Measurements from ENCODE around the gene CABP4. TPM values are rescaled to one million over a fixed set of nuclear protein-coding genes. Genes with fewer than 3 reads are reported as not detected.
A peak's percentile ranks its signal among the peaks of the same experiment; 100 is the strongest.
"Not testable (repeated sequence)": the region's sequence is repeated elsewhere in the genome, so short reads cannot be mapped to it uniquely, and the experiment has no call there.

Gene CABP4
- total RNA-seq, 4 donors from 2014 or later: 0.65 to 4.6 (median 3.0) TPM

DNA sequence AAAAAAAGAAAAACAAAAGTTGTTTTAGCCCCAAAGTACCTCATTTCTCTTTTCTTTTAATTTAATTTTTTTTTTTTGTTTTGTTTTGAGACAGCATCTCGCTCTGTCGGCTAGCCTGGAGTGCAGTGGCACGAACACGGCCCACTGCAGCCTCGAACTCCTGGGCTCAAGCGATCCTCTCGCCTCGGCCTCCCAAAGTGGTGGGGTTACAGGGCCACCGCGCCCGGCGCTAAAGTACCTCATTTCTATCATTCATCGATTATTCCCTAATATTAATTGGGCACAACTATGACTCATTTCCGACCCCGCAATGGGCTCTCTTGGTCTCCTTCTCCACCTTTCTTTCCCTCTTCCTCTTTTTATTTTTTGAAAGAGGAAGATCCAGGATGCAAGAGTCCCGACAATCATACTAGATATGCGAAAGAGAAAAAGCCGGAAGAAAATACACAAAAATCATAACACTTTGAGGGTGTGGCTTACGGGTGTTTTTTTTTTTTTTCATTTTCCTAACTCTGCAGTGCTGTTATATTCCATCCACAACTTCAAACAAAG, 27.2 kb downstream of the CABP4 start:
- ATAC-seq (ENCODE audit: low FRiP score): no peak
- no peak for DNase-seq (ENCODE audit: low spot score)
- TF ChIP-seq, protein P1, sequence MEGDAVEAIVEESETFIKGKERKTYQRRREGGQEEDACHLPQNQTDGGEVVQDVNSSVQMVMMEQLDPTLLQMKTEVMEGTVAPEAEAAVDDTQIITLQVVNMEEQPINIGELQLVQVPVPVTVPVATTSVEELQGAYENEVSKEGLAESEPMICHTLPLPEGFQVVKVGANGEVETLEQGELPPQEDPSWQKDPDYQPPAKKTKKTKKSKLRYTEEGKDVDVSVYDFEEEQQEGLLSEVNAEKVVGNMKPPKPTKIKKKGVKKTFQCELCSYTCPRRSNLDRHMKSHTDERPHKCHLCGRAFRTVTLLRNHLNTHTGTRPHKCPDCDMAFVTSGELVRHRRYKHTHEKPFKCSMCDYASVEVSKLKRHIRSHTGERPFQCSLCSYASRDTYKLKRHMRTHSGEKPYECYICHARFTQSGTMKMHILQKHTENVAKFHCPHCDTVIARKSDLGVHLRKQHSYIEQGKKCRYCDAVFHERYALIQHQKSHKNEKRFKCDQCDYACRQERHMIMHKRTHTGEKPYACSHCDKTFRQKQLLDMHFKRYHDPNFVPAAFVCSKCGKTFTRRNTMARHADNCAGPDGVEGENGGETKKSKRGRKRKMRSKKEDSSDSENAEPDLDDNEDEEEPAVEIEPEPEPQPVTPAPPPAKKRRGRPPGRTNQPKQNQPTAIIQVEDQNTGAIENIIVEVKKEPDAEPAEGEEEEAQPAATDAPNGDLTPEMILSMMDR (IDR thresholded peaks at IDR 0.05): no peak

DNA sequence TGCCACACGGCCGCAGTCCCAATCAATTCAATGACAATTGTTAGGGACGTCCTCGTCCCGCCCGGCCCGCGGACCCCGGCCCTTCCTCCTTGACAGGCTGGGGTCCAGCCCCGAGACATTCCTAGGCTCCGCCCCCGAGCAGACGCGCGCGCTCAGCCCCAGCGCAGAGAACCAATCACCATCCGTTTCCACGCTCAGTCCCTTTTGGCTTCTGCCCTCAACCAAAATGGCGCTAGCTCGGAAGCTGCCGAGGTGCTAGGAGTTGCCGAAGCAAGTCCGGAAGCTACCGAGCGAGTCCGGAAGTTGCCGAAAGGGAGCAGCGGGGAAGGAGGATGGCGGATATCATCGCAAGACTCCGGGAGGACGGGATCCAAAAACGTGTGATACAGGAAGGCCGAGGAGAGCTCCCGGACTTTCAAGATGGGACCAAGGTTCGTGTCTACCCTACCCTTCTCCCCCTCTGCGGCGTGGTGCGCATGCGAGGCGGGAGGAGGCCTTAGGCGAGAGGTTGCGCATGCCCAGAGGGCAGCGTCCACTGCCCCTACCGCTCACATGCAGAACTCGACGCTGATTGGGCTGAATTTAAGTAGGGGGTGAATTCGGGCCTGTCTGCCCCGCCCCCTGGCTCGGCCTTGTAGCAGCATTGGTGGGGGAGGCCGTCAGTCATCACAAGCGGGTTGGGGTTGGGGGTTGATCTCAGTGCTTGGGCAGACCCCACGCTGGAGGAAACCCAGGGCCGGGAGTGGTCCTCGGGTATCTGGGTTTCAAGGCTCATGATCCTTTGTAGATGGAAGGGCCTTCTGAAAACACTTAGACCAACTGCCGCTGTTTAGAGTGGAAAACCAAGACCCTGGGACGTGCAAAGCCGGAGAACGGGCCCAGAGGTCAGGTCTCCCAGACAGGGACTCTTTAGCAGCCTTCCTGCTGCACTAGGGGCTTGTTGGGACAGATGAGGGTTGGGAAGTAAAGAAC, 28.0 kb downstream of the CABP4 start, which contains the start of gene AIP:
Gene AIP, plus strand, starts transcription at position 200 of the 972 bp plus-strand sequence. Its CDS starts 133 bp downstream, at position 333.
- TF ChIP-seq, protein P1 (IDR thresholded peaks at IDR 0.05): no peak
- peak; percentile 94 for DNase-seq (ENCODE audit: low spot score)
- ATAC-seq (ENCODE audit: low FRiP score): peak; percentile 99

DNA sequence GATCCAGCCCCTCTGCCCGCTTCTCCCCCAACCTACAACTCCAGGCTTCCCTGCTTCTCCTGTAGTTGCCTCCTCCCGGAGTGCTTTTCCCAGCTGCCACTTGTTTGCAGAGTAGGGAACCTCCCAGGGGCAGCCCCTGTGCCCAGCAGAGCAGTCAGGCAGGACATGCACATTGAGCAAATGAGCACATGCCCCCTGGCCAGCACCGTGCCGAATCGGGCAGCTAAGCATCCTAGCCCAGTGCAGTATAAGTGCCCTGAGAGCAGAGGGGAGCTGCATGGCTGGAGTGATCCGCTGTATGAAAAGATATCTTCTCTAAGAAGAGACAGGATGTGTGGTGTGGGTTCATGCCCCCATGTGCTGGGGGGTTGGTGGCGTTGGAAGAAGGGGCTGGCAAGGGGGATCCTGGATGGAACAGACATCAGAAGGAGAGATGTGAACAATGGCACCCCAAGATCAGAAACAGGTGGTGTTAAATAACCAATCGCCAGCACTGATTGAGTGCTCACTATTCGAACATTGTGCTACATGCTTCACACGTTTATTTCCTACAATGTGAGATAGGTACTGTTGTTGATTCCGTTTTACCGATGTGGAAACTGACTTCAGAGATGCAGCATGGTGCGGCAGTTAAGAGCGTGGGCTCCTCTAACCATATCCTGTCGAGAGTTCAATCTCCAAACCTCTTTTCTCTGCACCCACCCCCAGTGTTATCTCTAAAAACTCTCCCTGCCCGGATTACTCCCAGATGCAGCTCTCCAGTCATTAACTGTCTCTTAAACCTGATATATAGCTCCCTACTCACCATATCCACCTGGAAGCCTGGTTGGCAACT, 28.9 kb downstream of the CABP4 start:
- ATAC-seq (ENCODE audit: low FRiP score) (no peak), DNase-seq (ENCODE audit: low spot score) (no peak)
- TF ChIP-seq, protein P1 (IDR thresholded peaks at IDR 0.05): no peak

DNA sequence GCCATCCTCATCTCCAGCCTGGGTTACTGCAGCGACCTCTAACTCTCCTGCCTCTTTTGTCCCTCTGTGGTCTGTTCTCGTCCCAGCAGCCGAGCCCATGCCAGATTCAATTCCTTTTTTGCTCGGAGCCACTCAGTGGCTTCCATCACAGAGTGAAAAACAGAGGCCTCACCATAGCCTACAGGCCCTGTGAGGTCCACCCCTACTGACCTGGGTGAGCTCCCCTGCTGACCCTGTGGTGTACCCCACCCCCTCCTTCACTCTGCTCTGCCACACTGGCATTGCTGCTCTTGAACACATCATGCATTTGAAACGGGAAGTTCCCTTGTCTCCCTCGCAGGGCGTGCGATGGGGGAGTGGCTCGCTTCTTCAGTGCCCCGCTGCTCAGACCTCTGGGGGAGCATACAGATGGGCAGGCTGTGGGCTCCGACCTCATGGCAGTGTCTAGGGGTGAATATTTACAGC, 29.7 kb downstream of the CABP4 start:
- DNase-seq (ENCODE audit: low spot score) (no peak), ATAC-seq (ENCODE audit: low FRiP score) (no peak)
- TF ChIP-seq, protein P1 (IDR thresholded peaks at IDR 0.05): no peak

DNA sequence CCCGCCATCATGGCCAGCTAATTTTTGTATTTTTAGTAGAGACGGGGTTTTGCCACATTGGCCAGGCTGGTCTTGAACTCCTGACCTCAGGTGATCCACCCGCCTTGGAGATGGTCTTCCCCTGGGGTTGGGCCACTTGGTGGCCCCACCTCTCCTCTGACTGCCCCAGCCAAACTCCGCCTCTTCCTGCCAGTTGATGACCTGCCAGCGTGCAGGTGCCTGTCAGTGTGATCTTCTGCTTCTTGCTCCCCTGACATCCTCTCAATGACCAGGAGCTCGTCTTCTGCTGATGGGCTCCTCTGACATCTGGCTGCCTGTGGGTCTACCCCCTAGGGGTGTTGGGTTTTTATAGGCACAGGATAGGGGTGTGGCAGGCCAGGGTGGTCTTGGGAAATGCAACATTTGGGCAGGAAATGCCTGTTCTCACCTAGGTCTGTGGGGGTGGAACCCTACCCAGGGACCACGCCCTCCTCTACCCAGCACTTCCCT, 30.8 kb downstream of the CABP4 start:
- not testable (repeated sequence) for ATAC-seq (ENCODE audit: low FRiP score); DNase-seq (ENCODE audit: low spot score)

DNA sequence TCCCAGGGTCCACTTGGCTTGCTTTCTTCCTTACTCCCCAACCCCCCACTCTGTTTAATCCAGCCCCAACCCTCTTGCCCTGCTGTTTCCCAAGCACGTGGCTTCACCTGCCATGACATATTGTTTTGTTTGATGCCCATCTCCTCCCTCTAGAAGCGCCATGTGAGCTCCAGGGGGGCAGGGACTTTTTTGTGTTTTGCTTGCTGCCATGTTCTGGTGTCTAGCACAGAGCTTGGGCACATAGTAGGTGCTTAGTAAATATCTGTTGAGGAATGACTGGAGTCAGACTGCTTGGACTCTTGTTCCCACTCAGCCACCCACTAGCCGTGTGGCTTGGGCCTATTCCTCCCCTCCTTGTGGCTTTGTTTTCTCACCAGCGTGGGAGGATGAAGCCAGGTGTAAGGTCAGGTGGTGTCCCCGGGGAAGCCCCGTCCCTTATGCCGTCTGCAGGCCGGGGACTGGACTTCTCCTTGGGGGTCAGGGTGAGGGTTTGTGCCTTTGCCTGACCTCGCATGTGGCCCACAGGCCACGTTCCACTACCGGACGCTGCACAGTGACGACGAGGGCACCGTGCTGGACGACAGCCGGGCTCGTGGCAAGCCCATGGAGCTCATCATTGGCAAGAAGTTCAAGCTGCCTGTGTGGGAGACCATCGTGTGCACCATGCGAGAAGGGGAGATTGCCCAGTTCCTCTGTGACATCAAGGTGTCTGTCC, 31.5 kb downstream of the CABP4 start:
- TF ChIP-seq, protein P1 (IDR thresholded peaks at IDR 0.05): no peak
- DNase-seq (ENCODE audit: low spot score): no peak

More for the DNA sequence above, 31.5 kb downstream of the CABP4 start:
- ATAC-seq (ENCODE audit: low FRiP score): no peak

Data from omental fat pad (tissue), 4 donors.